Gastrocnemius medialis (tissue), 4 donors: ENCODE data around the gene SMC3. TPM values are rescaled to one million over a fixed set of nuclear protein-coding genes. Genes with fewer than 3 reads are reported as not detected.

Experiments
- ATAC-seq, 2 donors: fragments of 150-250 bp; one replicate each; pipeline ENCODE4 v1.9.1; 2016
- DNase-seq, 2 donors: peaks; one replicate each; pipeline ENCODE4 v3.0.0-alpha.2; 2019
- H3K27ac ChIP-seq, 4 donors: fragments of 200-600 bp; sonication (generic); 1 replicate in 1 of 4; 2 replicates in 3 of 4; pipeline ENCODE4 v1.5.1; 2016 to 2018; ENCODE audit warnings: mild to moderate bottlenecking in 2 of 4, moderate library complexity in 1 of 4
- H3K27me3 ChIP-seq, 3 donors: fragments of 200-600 bp; sonication (generic) in 2 of 3; 1 replicate in 1 of 3; 2 replicates in 2 of 3; pipeline versions ENCODE4 v1.5.1 to v1.6.0; 2016 to 2019; ENCODE audit warnings: mild to moderate bottlenecking in 1 of 3, moderate library complexity in 1 of 3
- H3K36me3 ChIP-seq, 2 donors: fragments of 200-600 bp; sonication (generic) in 1 of 2; one replicate each; pipeline ENCODE4 v1.5.1; 2017 to 2018
- H3K4me1 ChIP-seq, 2 donors: fragments of 200-600 bp; sonication (generic) in 1 of 2; one replicate each; pipeline ENCODE4 v1.5.1; 2016 to 2017; ENCODE audit warnings: mild to moderate bottlenecking in 2 of 2
- H3K4me3 ChIP-seq, 4 donors: fragments of 200-600 bp; sonication (generic) in 3 of 4; 1 replicate in 1 of 4; 2 replicates in 3 of 4; pipeline ENCODE4 v1.5.1; 2016 to 2019; ENCODE audit warnings: mild to moderate bottlenecking in 2 of 4
- H3K9me3 ChIP-seq, 3 donors: fragments of 200-600 bp; sonication (generic) in 2 of 3; 1 replicate in 1 of 3; 2 replicates in 2 of 3; pipeline ENCODE4 v1.5.1; 2016 to 2019
- CTCF ChIP-seq, 5 experiments: fragments of 450-650 bp in 3 of 5; fragments of 200-600 bp in 2 of 5; sonication (generic) in 2 of 5; IDR thresholded peaks in 4 of 5; conservative IDR thresholded peaks in 1 of 5; 1 replicate in 4 of 5; 2 replicates in 1 of 5; pipeline ENCODE4 v1.5.1; 2016 to 2019; ENCODE audit warnings: antibody characterized with exemption in 5 of 5, mild to moderate bottlenecking in 3 of 5, moderate library complexity in 3 of 5
- POLR2A ChIP-seq, 2 donors: fragments of 450-650 bp; IDR thresholded peaks; one replicate each; pipeline ENCODE4 v1.6.1; 2017; ENCODE audit warnings: antibody characterized with exemption in 2 of 2, mild to moderate bottlenecking in 2 of 2, moderate library complexity in 2 of 2
- in situ Hi-C, 4 donors: fragments of 200-750 bp; cut with MboI; loops; one replicate each; pipeline versions ENCODE4 v1.15.0 to v1.8.0; 2017; ENCODE audit warnings: low sequenced_read_pairs in 4 of 4
- intact Hi-C: fragments of 100-400 bp; cut with DNase I; formaldehyde crosslinking; loops from one replicate; pipeline ENCODE4 v1.15.1; 2023; ENCODE audit warnings: low total_unique reads
- total RNA-seq, 4 donors: library from RNA; depleted of rRNA; stranded (reverse); fragments of >200 nt; gene quantifications; one replicate each; pipeline versions ENCODE4 v1.1.0 to v1.2.3, GENCODE V29; 2016

SMC3 gene
- total RNA-seq, 4 donors from 2014 or later, result 19.5 to 25.9 (median 21.9) TPM

- Histone ChIP-seq H3K27ac (no peak overlapping the region), H3K27me3 (peaks cover 13 to 25% (median 14%) of the 10 kb centered on the region in 3 donors), H3K36me3 (no peaks in the 10 kb centered on the region), H3K4me3 (no peak overlapping the region), H3K4me1 (no peaks in the 10 kb centered on the region), H3K9me3 (no peaks in the 10 kb centered on the region)
- intact Hi-C loops (no loop called here), in situ Hi-C loops (loop anchor here in 2 of 4 donors (25.0 kb wide), 1 partner anchor 647 kb away; no protein-coding TSS in a partner anchor)
- TF ChIP-seq CTCF (IDR thresholded peaks at IDR 0.05 in 4 of 5, conservative IDR thresholded peaks at IDR 0.05 in 1 of 5), result no peak
- TF ChIP-seq POLR2A (IDR thresholded peaks at IDR 0.05), result no peak
- DNase-seq (no peak), ATAC-seq (no peak)
Measured at GRCh38 chr10:110534571-110534970, 32.9 kb upstream of the SMC3 start.

- peak in 1 of 2 donors; percentile 36 for ATAC-seq
- no peaks in the 10 kb centered on the region for H3K36me3 ChIP-seq
- H3K4me3 ChIP-seq, result no peak overlapping the region
- peaks cover 0 to 22% (median 4%) of the 10 kb centered on the region in 3 donors for H3K27me3 ChIP-seq
- in situ Hi-C loops (loop anchor here in 2 of 4 donors (25.0 kb wide), 1 partner anchor 649 kb away; no protein-coding TSS in a partner anchor), intact Hi-C loops (no loop called here)
- H3K27ac ChIP-seq, result no peak overlapping the region
- TF ChIP-seq POLR2A (IDR thresholded peaks at IDR 0.05) (no peak), CTCF (IDR thresholded peaks at IDR 0.05 in 4 of 5, conservative IDR thresholded peaks at IDR 0.05 in 1 of 5) (peak in 1 of 5 experiments; percentile 11)
- no peaks in the 10 kb centered on the region for H3K9me3 ChIP-seq
- no peaks in the 10 kb centered on the region for H3K4me1 ChIP-seq
- DNase-seq, result no peak
Measured at GRCh38 chr10:110535958-110536891, 31.3 kb upstream of the SMC3 start.

GRCh38 chr10:110539091-110539490 is 28.4 kb upstream of the SMC3 start:
- in situ Hi-C loops, result loop anchor here in 2 of 4 donors (25.0 kb wide), 1 partner anchor 652 kb away; no protein-coding TSS in a partner anchor

GRCh38 chr10:110540031-110540430 is 27.5 kb upstream of the SMC3 start:
- Histone ChIP-seq H3K4me1 (no peaks in the 10 kb centered on the region), H3K4me3 (no peak overlapping the region), H3K9me3 (no peaks in the 10 kb centered on the region), H3K27me3 (peaks cover 0 to 8% (median 0%) of the 10 kb centered on the region in 3 donors), H3K27ac (no peak overlapping the region), H3K36me3 (no peaks in the 10 kb centered on the region)
- in situ Hi-C loops, result loop anchor here in 3 of 4 donors (5.0 to 25.0 kb wide), 3 partner anchors 228 to 653 kb away; no protein-coding TSS in a partner anchor
- ATAC-seq (no peak), DNase-seq (no peak)
- TF ChIP-seq POLR2A (IDR thresholded peaks at IDR 0.05) (no peak), CTCF (IDR thresholded peaks at IDR 0.05 in 4 of 5, conservative IDR thresholded peaks at IDR 0.05 in 1 of 5) (no peak)
- intact Hi-C loops, result no loop called here

More at GRCh38 chr10:110539091-110539490, 28.4 kb upstream of the SMC3 start:
- TF ChIP-seq CTCF (IDR thresholded peaks at IDR 0.05 in 4 of 5, conservative IDR thresholded peaks at IDR 0.05 in 1 of 5) (no peak), POLR2A (IDR thresholded peaks at IDR 0.05) (no peak)
- Histone ChIP-seq H3K27me3 (peaks cover 0 to 17% (median 0%) of the 10 kb centered on the region in 3 donors), H3K36me3 (no peaks in the 10 kb centered on the region), H3K4me1 (no peaks in the 10 kb centered on the region), H3K9me3 (no peaks in the 10 kb centered on the region), H3K27ac (no peak overlapping the region), H3K4me3 (no peak overlapping the region)
- intact Hi-C loops, result no loop called here
- DNase-seq, result no peak
- no peak for ATAC-seq
